CD4-positive, alpha-beta T cell treated with Interleukin-17A for 4 hours (primary cell): Measurements from ENCODE around the gene EPN3.
A peak's percentile ranks its signal among the peaks of the same experiment; 100 is the strongest.

Experiments used
- DNase-seq: peaks from one replicate; pipeline ENCODE4 v3.0.0-alpha.2; 2020; ENCODE audit warnings: mixed read lengths

The EPN3 gene

DNA sequence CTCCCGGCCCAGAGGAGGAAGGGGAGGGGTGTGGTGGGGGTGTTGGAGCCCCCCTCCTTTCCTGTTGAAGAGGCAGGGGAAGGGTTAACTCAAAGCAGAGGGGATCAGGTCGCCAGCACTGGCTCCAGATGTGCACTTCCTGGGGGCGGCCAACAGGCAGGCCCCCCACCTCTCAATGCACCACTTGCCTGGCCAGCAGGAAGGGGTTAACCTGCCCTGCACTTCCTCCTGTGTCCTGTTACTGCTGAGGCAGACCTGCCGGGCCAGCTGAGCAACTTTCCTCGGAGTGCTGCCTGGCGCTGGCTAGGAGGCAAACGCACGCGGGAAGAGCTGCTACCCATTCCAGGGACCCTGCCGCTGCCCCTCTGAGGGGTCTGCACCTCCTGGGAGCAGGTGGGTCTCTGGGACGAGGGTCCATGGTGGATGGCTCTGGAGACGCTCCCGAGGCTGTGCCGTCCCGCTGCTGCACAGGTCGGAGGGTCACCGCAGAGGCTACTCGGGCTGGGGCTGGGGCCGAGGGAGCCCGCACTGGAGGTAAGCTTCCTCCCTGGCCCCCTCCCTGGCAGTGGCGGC lies at the start of gene EPN3:
EPN3 (plus strand) TSS at position 284 of the 573 bp plus-strand sequence. CDS start 3,822 bp downstream, outside the sequence.
- DNase-seq: no peak

DNA sequence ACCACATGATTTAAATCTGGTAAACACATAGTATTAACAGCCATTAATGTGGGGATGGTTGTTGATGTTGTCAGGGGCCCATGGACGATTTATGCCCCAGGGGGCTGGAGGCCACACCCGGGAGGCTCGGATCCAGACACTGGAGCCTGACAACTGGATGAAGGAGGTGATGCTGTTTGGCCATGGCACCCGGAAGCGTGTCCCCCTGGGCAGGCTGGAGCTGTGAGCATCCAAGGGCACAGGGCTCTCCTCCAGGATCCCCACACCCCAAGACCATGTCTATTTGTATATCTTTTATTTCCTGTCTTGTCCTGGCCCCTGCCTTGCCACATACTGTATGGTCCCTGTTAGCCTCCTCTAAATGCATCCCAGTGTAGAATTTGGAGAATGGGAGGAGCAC lies 49.3 kb upstream of the EPN3 start:
- no peak for DNase-seq

DNA sequence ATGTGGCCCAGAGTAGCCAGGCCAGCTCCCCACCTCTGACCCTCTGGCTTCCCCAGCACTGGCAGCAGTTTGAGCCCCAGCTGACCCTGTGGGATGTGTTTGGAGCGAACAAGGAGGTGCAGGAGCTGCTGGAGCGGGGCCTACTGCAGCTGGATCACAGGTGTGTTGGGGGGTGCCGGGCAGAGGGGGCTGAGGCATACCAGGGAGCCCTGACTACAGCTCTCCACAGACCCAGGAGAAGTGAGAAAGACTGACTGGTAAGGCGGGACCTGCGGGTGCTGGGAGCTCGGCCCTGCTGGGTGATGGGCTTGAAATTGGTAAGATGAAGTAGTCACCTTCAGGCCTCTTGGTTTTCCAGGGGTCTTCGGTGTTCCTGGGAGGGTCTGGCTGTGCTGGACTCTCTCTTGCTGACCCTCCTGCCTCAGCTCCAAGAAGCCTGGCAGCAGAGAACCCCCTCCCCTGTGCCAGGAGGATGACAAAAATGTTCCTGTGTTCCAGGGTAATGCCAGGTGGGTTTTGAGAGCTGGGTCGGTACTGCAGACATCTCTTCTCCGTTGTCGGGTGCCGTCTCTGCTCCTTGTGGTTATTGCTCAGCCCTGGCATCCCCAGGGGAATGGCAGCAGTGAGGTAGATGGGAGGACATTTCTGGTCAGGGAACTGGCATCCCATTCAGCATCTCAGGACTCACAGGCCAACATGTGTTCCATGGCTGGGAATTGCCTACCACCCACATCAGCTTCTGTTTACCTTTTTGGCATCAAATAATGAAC lies 48.0 kb upstream of the EPN3 start:
- no peak for DNase-seq

DNA sequence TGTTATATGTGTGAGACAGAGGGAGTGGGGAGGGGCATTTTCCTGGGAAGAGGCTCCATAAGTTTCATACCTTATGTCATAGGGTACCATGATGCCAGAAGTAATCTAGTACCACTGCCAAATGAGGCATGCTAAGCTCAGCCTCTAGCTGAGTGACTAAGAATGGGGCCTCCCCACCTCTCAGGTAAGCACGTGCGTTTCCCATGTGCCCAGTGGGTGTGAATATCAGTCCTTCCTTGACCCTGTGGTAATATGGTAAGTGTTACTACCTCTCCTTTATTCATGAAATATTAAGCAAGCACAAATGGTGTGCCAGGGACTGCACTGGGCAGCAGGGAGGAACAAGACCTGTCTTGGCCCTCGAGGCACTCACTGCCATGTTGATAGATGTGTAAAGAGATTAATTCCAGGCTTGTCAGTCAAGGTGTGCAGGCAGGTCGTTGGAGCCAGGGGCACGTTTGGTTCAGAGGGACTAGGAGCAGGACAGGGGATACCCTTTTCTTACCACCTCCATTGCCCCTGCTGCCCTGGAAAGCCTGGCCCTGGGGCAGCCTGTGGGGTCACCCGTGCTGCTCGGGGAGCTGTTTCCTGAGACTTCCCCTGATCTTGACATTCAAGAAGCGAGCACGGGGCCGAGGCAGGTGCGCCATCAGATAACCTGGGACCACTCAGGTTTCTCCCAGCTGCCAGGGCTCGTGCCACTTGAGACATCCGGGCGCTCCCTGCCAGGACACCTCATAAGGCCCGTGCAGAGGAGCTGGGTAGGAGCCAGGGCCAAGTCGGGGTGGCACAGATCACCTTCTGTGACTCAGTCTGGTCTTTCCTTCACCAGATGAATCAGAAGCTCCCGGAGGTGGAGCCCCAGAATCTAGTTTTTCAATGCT lies 45.1 kb upstream of the EPN3 start:
- no peak for DNase-seq

DNA sequence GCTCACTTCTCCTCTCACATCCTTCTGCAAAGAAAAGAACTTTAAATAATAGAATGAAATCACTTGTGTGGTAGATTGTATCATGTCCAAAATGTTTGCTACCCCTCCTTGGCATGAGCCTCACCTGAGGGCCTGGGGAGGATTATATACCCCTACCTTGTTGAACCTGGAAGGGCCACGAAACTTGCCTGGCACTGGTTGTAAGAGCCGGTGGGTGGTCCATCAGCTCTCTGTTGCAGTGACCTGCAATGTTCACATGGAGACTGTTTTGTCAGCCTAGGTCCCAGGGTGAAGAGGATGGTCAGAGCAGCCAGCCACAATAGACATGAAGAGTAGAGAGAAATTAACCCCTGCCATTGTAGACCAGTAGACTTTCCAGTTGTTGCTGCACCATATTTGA lies 43.7 kb upstream of the EPN3 start:
- DNase-seq: no peak

GRCh38 chr17:50491505-50491904 lies 41.0 kb upstream of the EPN3 start:
- DNase-seq: no peak

DNA sequence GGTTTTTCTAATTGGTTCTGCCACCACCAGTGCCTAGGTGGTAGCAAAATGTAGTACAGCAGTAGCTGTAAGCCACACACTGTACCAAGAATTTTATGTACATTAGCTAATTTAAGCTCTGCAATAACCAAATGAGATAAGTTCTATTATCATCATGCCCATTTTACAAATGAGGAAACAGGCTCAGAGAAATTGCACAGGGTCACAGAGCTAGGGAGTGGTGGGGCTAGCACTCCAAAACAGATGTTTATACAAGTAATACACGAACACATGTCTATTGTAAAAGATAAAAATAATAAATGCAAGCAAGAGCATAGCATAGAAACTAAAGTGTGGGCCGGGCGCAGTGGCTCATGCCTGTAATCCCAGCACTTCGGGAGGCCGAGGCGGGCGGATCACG lies 40.3 kb upstream of the EPN3 start:
- no peak for DNase-seq

DNA sequence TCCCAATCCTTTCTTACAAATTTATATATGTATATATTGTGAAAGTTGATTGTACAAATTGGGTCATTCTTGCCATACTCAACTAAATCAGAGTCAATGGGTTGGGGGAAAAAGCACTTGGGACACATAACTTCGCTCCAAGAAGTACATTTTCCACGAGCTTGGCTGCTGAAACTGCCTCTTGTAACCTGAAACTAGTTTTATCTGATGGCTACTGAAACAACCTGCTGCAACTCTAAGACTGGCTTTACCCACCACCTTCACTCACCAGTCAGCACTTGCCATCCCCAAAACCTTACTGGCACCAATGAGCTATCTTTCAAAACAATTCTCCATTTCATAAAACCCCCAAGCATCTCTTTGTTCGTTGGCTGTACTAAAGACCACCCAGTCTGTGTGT lies 38.8 kb upstream of the EPN3 start:
- DNase-seq: no peak

- no peak for DNase-seq
Measured at GRCh38 chr17:50495217-50495823, 37.2 kb upstream of the EPN3 start.

GRCh38 chr17:50495918-50496317 lies 36.6 kb upstream of the EPN3 start:
- no peak for DNase-seq

- no peak for DNase-seq
Measured at GRCh38 chr17:50498021-50498874, 34.3 kb upstream of the EPN3 start.

- no peak for DNase-seq
Measured at GRCh38 chr17:50499270-50499669, 33.3 kb upstream of the EPN3 start.

- no peak for DNase-seq
Measured at GRCh38 chr17:50499721-50500120, 32.8 kb upstream of the EPN3 start.

- peak; percentile 53 for DNase-seq
Measured at GRCh38 chr17:50501054-50501453, 31.5 kb upstream of the EPN3 start.

GRCh38 chr17:50502301-50502990 lies 30.1 kb upstream of the EPN3 start:
- no peak for DNase-seq

DNA sequence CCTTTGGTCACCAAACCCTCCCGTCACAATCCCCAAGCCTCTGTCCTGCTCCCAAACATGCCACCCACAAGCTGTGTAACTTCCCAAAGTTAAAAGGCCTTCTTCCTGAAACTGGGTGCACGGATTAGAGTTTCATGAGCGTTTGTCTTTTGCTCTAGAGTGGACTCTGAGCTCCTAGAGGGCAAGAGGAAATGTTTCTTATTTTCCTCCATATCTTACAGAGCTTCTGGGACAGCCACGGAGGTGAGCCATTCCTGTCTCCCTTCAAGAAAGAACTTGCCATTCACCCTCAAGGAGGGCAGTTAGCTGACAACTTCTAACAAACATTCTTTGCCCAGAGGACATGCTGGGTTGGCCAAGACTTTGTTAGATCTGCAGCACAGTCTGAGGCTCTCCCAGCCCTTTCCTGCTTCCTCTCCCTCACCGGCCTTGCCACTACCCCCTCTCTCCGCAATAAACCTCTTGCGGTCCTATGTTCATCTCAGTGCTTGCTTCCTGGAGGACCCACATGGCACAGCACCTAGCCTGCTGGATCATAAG lies 26.9 kb upstream of the EPN3 start:
- no peak for DNase-seq

DNA sequence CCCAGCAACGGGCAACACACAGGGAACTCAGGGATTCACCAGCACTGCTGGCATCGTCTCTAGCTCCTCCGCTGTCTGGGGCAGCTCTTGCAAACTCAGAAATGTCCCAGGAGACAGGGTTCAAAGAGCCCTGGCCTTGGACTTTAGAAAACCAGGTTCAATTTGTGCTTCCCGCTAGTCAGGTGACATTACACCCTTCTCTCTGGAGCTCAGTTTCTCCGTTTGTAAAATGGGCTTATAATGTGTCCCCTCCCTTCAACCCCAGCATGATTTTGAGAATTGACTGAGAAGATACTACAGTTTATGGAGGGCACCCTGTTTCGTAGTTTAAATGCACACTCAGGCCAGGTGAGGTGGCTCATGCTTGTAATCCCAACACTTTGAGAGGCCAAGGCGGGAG lies 26.2 kb upstream of the EPN3 start:
- DNase-seq: no peak

GRCh38 chr17:50507871-50508572 lies 24.5 kb upstream of the EPN3 start, which contains the start of gene MYCBPAP:
Gene MYCBPAP, plus strand, starts transcription at chr17:50508439. Its CDS starts 236 bp downstream, at chr17:50508675.
- peak; percentile 84 for DNase-seq

DNA sequence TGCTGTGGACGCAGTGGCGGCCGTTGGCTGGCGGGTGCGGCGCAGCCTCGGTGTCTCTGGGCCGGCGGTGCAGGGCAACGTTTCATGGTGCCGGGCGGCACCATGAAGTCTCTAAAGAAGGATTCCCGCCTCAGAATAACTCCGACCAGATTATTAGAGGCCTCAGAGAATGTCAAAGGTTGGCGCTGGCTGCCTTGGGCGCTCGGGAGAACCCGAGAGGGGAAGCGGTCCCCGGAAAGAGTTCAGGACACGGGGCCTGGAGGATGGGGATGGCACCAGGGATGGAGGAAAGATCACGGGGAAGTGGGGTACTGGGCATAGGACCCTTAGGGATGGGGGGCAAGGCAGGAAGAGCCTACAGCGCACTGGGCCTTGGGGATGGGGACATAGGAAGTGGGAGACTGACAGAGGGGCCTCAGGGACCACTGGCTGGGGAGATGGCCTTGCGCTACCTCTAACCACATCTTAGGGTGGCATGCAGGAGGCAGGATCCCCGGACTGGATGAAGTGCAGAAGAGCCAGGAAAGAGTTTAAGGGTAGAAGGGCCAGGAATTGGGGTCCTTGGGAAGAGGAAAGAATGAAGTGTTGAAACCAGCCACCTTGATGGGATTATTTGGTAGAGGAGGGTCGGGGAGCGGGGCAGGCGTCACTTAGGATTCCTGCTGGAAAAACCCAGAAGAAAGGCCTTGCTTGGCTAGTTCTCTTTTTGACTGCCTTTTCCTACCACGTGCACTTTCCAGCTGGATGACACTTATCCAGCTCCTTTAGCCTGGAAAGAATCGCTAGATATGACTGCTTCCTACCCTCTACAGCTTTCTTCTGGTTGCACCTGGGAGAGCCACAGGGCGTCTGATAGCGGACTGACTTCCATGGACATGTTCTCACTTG lies 23.7 kb upstream of the EPN3 start:
- DNase-seq: no peak

GRCh38 chr17:50511058-50511457 lies 21.5 kb upstream of the EPN3 start:
- DNase-seq: peak; percentile 49
